Panc1 (cell line): ENCODE data around the gene SCAMP3. TPM values are rescaled to one million over a fixed set of nuclear protein-coding genes. Genes with fewer than 3 reads are reported as not detected.
"Not testable (repeated sequence)": the region's sequence is repeated elsewhere in the genome, so short reads cannot be mapped to it uniquely, and the experiment has no call there.

ENCODE experiments used
- ATAC-seq: fragments of 200-7000 bp; cut with Tn5 transposase; 2 replicates; pipeline ENCODE4 v1.9.1; 2020; ENCODE audit warnings: mild to moderate bottlenecking, moderate library complexity
- BruUV-seq: library from RNA; stranded (reverse); fragments of 400-500 nt; replicated peaks from 2 replicates; lab custom pipeline; 2021; lab: Mats Ljungman, UMichigan
- CTCF ChIA-PET: fragments of 300-600 bp; sonication (Branson Sonifier 250); formaldehyde crosslinking; loops from one replicate; lab custom pipeline; 2022; ENCODE audit warnings: antibody characterized with exemption; lab: Charles Lee
- POLR2A ChIA-PET: fragments of 300-600 bp; sonication (Branson Sonifier 250); formaldehyde crosslinking; loops from one replicate; lab custom pipeline; 2022; ENCODE audit warnings: antibody characterized with exemption; lab: Charles Lee
- DNase-seq: peaks from one replicate; pipeline ENCODE4 v3.0.0-alpha.2; 2010; ENCODE audit warnings: low read depth, low spot score
- H3K27ac ChIP-seq: 2 replicates; pipeline ENCODE4 v1.5.1; 2011; ENCODE audit warnings: mild to moderate bottlenecking, low read length, inconsistent platforms
- H3K27me3 ChIP-seq: fragments of 200-500 bp; sonication (Bioruptor generic); 2 replicates; pipeline ENCODE4 v1.6.0; 2014; ENCODE audit warnings: low read length, inconsistent platforms; ENCODE audit not compliant: control insufficient read depth, insufficient read depth
- H3K36me3 ChIP-seq: fragments of 200-500 bp; sonication (Bioruptor generic); 2 replicates; pipeline ENCODE4 v1.5.1; 2014; ENCODE audit warnings: inconsistent platforms, mild to moderate bottlenecking, low read length, moderate library complexity; ENCODE audit not compliant: control insufficient read depth, insufficient read depth
- H3K4me1 ChIP-seq: 2 replicates; pipeline ENCODE4 v1.5.1; 2011; ENCODE audit warnings: inconsistent platforms, mild to moderate bottlenecking, low read length, moderate library complexity; ENCODE audit not compliant: control insufficient read depth, insufficient read depth
- H3K4me3 ChIP-seq, 2 experiments: 2 replicates each; pipeline ENCODE4 v1.5.1; 2011 to 2012; ENCODE audit warnings: low read depth in 2 of 2, low read length in 2 of 2, mild to moderate bottlenecking in 2 of 2, inconsistent platforms in 1 of 2, moderate library complexity in 1 of 2
- H3K9me3 ChIP-seq: fragments of 200-500 bp; sonication (Bioruptor generic); 2 replicates; pipeline ENCODE4 v1.5.1; 2014; ENCODE audit warnings: low read depth, mild to moderate bottlenecking, inconsistent platforms, low read length, moderate library complexity; ENCODE audit not compliant: control insufficient read depth, insufficient read depth
- POLR2AphosphoS5 ChIP-seq: IDR thresholded peaks from 2 replicates; pipeline ENCODE4 v1.6.1; 2012; ENCODE audit warnings: mild to moderate bottlenecking, low read depth, low read length, moderate library complexity
- TCF7L2 ChIP-seq: IDR thresholded peaks from 2 replicates; pipeline ENCODE4 v1.6.1; 2011; ENCODE audit warnings: mild to moderate bottlenecking, low read depth, low read length, inconsistent platforms
- in situ Hi-C: cut with HindIII; loops from 2 replicates; pipeline ENCODE4 v1.10.0; 2016; ENCODE audit warnings: low sequenced_read_pairs, low pct_unique_long_range_greater_than_20kb
- intact Hi-C: fragments of 100-400 bp; cut with micrococcal nuclease; formaldehyde crosslinking; loops from one replicate; pipeline ENCODE4 v1.10.0; 2022; ENCODE audit not compliant: unreplicated experiment
- total RNA-seq: library from RNA; stranded (reverse); gene quantifications from one replicate; pipeline ENCODE4 v1.2.1, GENCODE V29; 2021; ENCODE audit not compliant: unreplicated experiment

The SCAMP3 gene
- total RNA-seq, 1 experiment from 2014 or later, result 200 TPM

DNA sequence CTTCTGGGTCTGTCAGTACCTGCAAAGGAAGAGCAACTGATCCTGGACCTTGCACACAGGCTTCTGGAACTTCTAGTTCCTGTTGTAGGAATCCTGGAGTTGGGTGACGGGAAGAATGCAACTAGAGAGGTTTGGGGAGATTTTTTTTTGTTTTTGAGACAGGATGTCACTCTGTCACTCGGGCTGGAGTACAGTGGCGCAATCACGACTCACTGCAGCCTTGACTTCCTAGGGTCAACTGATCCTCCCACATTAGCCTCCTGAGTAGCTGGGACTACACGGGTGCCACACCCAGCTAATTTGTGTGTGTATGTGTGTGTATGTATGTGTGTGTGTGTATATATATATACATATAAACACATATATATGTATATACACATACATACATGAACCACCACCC is 25.7 kb downstream of the SCAMP3 start:
- Histone ChIP-seq H3K4me1 (peaks cover 4% of the 10 kb centered on the region; the same call in 1 of the 2 replicates), H3K27me3 (no peaks in the 10 kb centered on the region), H3K4me3 (no peak overlapping the region), H3K36me3 (no peaks in the 10 kb centered on the region), H3K27ac (no peak overlapping the region), H3K9me3 (no peaks in the 10 kb centered on the region)
- no peak for DNase-seq
- CTCF ChIA-PET, result interaction anchor here (0.6 kb wide), 1 partner anchor 277 kb away, joined by 12 read pairs; no protein-coding TSS in a partner anchor
- intact Hi-C loops (no loop called here), in situ Hi-C loops (no loop called here)
- no TSS peak for BruUV-seq
- POLR2A ChIA-PET, result no interaction called here
- TF ChIP-seq TCF7L2 (no peak), POLR2AphosphoS5 (no peak)
- no peak for ATAC-seq

- BruUV-seq, in situ Hi-C loops, H3K36me3 ChIP-seq, H3K27ac ChIP-seq, CTCF ChIA-PET, H3K4me3 ChIP-seq, POLR2A ChIA-PET, H3K4me1 ChIP-seq, intact Hi-C loops, ATAC-seq, H3K27me3 ChIP-seq, DNase-seq, H3K9me3 ChIP-seq: not testable (repeated sequence)
Measured at GRCh38 chr1:155235375-155235774, 26.8 kb downstream of the SCAMP3 start.

DNA sequence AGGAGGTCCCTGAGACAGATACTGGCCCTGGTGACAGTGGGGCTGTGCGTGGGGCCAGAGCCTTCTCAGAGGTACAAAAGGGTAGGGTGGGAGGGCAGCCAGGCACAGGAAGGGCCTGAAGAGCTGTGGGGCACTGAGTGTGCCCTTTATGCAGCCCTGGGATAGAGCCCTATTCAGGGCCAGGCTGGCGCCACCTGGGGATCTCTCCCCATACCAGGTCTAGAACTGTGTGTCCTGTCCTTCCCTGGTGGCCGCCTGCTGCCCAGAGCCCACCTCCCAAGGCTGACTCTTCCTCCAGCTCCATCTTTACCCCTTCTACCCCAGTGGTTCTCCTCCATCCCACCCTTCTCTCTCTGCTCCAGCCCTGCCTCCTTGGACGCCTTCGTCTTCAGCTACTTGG is 28.7 kb downstream of the SCAMP3 start:
- H3K9me3 ChIP-seq, H3K4me3 ChIP-seq, H3K36me3 ChIP-seq, DNase-seq, in situ Hi-C loops, BruUV-seq, H3K27me3 ChIP-seq, POLR2A ChIA-PET, H3K27ac ChIP-seq, intact Hi-C loops, H3K4me1 ChIP-seq, CTCF ChIA-PET: not testable (repeated sequence)
- peak; percentile 44; the same call in 1 of the 2 replicates for ATAC-seq

GRCh38 chr1:155232001-155232978 is 29.9 kb downstream of the SCAMP3 start:
- H3K27ac ChIP-seq, DNase-seq, H3K4me3 ChIP-seq, H3K4me1 ChIP-seq, ATAC-seq, H3K27me3 ChIP-seq, BruUV-seq, POLR2A ChIA-PET, H3K9me3 ChIP-seq, in situ Hi-C loops, intact Hi-C loops, H3K36me3 ChIP-seq: not testable (repeated sequence)
- CTCF ChIA-PET, result interaction anchor here (0.5 kb wide), 1 partner anchor 96 kb away, joined by 3 read pairs; no protein-coding TSS in a partner anchor

DNA sequence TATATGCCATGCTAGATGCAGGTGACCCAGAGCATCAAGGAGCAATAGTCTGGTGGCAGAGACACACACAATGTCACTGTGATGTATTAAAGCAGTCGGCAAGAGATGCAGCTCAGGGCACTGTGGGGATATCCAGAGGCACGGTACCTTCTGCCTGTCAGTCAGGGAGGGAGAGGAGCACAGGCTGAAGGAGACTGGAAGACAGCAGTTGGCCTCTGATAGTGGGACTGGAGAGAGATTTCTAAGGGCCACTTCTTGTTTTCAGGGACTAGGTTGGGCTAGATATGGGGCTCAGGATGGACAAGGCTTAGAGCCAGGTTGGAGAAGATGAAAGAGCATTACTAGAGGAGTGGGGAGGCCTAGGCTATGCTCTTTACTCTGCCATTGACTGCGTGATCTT is 30.9 kb downstream of the SCAMP3 start:
- DNase-seq, intact Hi-C loops, H3K36me3 ChIP-seq, H3K4me3 ChIP-seq, BruUV-seq, in situ Hi-C loops, POLR2A ChIA-PET, H3K27me3 ChIP-seq, ATAC-seq, H3K27ac ChIP-seq, H3K9me3 ChIP-seq, H3K4me1 ChIP-seq: not testable (repeated sequence)
- CTCF ChIA-PET, result interaction anchor here (0.5 kb wide), 1 partner anchor 95 kb away, joined by 3 read pairs; no protein-coding TSS in a partner anchor
